ENCODE measurements around the gene NT5C1A.

NT5C1A gene

DNA sequence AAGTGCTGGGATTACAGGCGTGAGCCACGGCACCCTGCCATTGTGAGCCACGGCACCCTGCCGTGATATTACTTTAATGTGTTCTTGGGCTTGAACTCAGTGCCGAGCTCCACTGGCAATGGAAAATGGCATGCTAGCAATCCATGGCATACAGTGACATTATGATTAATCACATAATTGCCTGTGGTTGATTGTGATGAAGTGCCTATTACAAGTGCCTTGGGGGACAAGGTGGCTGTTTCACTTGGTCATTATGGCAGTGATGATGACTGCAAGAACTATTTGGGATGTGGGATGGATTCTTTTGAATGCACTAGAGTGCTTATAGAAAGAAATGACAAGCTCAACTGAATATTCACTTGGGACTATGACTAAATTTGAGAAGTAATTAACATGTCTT is 41.6 kb upstream of the NT5C1A start:
- Histone ChIP-seq H3K9me3 (ENCODE audit: insufficient read depth, low read length) (no peaks in the 10 kb centered on the region), H3K27me3 (ENCODE audit: low read depth, low read length) (peaks cover 10% of the 10 kb centered on the region), H3K4me1 (ENCODE audit: low read length) (no peaks in the 10 kb centered on the region), H3K27ac (ENCODE audit: low read length) (no peak overlapping the region), H2AFZ (ENCODE audit: low read depth, low read length) (no peak overlapping the region), H3K4me2 (ENCODE audit: low read length) (no peak overlapping the region), H3K4me3 (ENCODE audit: low read length) (no peak overlapping the region), H4K20me1 (ENCODE audit: insufficient read depth, low read length) (no peaks in the 10 kb centered on the region), H3K36me3 (replicated peaks; ENCODE audit: low read depth, low read length) (no peaks in the 10 kb centered on the region), H3K9ac (ENCODE audit: low read length) (no peak overlapping the region), H3K79me2 (ENCODE audit: low read length) (no peaks in the 10 kb centered on the region)
- TF ChIP-seq EZH2phosphoT487 (IDR thresholded peaks at IDR 0.05; ENCODE audit: low read depth) = no peak
- TF ChIP-seq, protein P1, sequence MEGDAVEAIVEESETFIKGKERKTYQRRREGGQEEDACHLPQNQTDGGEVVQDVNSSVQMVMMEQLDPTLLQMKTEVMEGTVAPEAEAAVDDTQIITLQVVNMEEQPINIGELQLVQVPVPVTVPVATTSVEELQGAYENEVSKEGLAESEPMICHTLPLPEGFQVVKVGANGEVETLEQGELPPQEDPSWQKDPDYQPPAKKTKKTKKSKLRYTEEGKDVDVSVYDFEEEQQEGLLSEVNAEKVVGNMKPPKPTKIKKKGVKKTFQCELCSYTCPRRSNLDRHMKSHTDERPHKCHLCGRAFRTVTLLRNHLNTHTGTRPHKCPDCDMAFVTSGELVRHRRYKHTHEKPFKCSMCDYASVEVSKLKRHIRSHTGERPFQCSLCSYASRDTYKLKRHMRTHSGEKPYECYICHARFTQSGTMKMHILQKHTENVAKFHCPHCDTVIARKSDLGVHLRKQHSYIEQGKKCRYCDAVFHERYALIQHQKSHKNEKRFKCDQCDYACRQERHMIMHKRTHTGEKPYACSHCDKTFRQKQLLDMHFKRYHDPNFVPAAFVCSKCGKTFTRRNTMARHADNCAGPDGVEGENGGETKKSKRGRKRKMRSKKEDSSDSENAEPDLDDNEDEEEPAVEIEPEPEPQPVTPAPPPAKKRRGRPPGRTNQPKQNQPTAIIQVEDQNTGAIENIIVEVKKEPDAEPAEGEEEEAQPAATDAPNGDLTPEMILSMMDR (IDR thresholded peaks at IDR 0.05; ENCODE audit: low read depth, low read length) = no peak

DNA sequence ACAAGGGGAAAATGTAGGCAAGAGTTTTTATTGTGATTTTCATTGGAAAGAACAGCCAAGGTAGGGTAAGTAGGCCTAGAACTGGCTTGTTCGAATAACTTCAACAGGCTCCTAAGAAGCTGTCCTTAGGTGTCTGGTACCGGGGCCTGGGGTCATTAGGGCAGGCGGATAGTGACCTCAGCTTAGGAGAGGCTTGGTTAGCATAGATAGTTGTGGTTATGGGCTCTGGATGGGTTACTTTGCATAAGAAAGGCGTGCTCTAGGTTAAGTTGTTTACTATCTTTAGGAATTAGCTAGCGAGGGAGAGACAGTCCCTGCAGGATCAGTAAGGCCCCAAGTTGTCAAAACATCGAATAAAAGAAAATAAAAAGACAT is 40.0 kb upstream of the NT5C1A start:
- H2AFZ ChIP-seq (ENCODE audit: low read depth, low read length) = no peak overlapping the region
- H4K20me1 ChIP-seq (ENCODE audit: insufficient read depth, low read length) = no peaks in the 10 kb centered on the region
- no peak overlapping the region for H3K4me2 ChIP-seq (ENCODE audit: low read length)
- H3K27me3 ChIP-seq (ENCODE audit: low read depth, low read length) = peaks cover 2% of the 10 kb centered on the region
- no peaks in the 10 kb centered on the region for H3K36me3 ChIP-seq (replicated peaks; ENCODE audit: low read depth, low read length)
- no peaks in the 10 kb centered on the region for H3K4me1 ChIP-seq (ENCODE audit: low read length)
- no peak overlapping the region for H3K9ac ChIP-seq (ENCODE audit: low read length)
- H3K27ac ChIP-seq (ENCODE audit: low read length) = no peak overlapping the region
- TF ChIP-seq, protein P1 (IDR thresholded peaks at IDR 0.05; ENCODE audit: low read depth, low read length) = no peak
- TF ChIP-seq EZH2phosphoT487 (IDR thresholded peaks at IDR 0.05; ENCODE audit: low read depth) = no peak
- H3K4me3 ChIP-seq (ENCODE audit: low read length) = no peak overlapping the region
- no peaks in the 10 kb centered on the region for H3K79me2 ChIP-seq (ENCODE audit: low read length)
- H3K9me3 ChIP-seq (ENCODE audit: insufficient read depth, low read length) = no peaks in the 10 kb centered on the region

DNA sequence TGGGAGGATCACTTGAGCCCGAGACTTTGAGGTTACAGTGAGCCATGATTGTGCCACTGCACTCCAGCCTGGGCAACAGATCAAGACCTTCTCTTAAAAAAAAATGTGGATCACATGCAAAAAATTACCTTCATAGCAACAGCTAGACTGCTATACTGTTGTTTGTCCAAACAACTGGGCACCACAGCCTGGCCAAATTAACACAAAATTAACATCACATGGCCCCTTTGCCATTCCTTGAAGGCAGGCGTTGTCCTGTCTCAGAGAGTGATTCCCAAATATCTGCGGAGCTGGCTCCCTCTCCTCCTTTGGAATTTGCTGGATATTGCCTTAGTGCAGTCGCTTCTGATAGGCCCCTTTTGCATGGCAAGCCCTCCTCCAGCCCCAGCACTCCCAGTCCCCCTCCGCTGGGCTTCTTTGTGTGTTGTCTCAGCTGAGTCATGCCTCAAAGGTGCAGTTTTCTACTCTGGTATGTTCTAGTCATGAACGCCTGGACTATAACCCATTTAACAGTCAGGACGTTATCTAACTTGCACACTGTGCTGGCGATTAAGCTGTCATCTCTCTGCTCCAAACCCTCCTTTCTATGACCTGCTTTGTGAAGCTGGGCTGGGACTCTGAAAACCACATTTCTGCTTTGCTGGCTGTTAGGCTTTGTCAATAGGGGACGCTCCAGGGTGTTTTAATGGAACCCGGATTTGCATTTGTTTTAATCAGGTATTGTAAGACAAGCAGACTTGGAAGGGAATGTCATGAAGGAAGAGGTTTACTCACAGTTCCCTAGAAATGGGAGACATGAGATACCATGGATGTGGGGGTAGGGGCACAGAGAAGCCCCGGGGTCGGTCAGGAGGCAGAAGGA is 39.4 kb upstream of the NT5C1A start:
- H3K27ac ChIP-seq (ENCODE audit: low read length) = no peak overlapping the region
- no peaks in the 10 kb centered on the region for H3K27me3 ChIP-seq (ENCODE audit: low read depth, low read length)
- H3K9me3 ChIP-seq (ENCODE audit: insufficient read depth, low read length) = no peaks in the 10 kb centered on the region
- H3K36me3 ChIP-seq (replicated peaks; ENCODE audit: low read depth, low read length) = no peaks in the 10 kb centered on the region
- H3K4me1 ChIP-seq (ENCODE audit: low read length) = no peaks in the 10 kb centered on the region
- no peak for TF ChIP-seq EZH2phosphoT487 (IDR thresholded peaks at IDR 0.05; ENCODE audit: low read depth)
- TF ChIP-seq, protein P1 (IDR thresholded peaks at IDR 0.05; ENCODE audit: low read depth, low read length) = no peak
- no peaks in the 10 kb centered on the region for H4K20me1 ChIP-seq (ENCODE audit: insufficient read depth, low read length)
- no peak overlapping the region for H3K4me2 ChIP-seq (ENCODE audit: low read length)
- no peak overlapping the region for H2AFZ ChIP-seq (ENCODE audit: low read depth, low read length)
- no peaks in the 10 kb centered on the region for H3K79me2 ChIP-seq (ENCODE audit: low read length)
- H3K9ac ChIP-seq (ENCODE audit: low read length) = no peak overlapping the region
- H3K4me3 ChIP-seq (ENCODE audit: low read length) = no peak overlapping the region

DNA sequence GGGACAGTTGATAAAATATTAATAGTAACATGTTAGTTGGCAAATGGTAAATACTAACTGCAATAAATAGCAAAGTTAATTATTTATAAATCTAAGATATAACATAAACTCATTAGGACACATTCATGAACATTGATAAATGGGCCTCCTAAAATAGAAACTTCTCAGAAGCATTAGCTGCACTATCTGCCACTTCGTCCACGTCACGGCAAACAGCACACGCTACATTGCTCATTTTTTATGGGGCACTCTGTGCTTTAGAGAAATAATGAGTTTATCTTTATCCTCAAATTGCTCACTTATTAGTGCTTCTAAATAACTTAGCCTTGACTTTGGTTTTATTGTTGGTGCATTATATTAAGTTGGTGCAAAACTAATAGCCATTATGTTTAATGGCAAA is 35.6 kb upstream of the NT5C1A start:
- Histone ChIP-seq H3K4me2 (ENCODE audit: low read length) (no peak overlapping the region), H3K27me3 (ENCODE audit: low read depth, low read length) (no peaks in the 10 kb centered on the region), H3K4me3 (ENCODE audit: low read length) (no peak overlapping the region), H4K20me1 (ENCODE audit: insufficient read depth, low read length) (no peaks in the 10 kb centered on the region), H2AFZ (ENCODE audit: low read depth, low read length) (no peak overlapping the region), H3K9me3 (ENCODE audit: insufficient read depth, low read length) (no peaks in the 10 kb centered on the region), H3K27ac (ENCODE audit: low read length) (no peak overlapping the region), H3K9ac (ENCODE audit: low read length) (no peak overlapping the region), H3K4me1 (ENCODE audit: low read length) (no peaks in the 10 kb centered on the region), H3K79me2 (ENCODE audit: low read length) (no peaks in the 10 kb centered on the region), H3K36me3 (replicated peaks; ENCODE audit: low read depth, low read length) (no peaks in the 10 kb centered on the region)
- TF ChIP-seq, protein P1 (IDR thresholded peaks at IDR 0.05; ENCODE audit: low read depth, low read length) = no peak
- no peak for TF ChIP-seq EZH2phosphoT487 (IDR thresholded peaks at IDR 0.05; ENCODE audit: low read depth)
